ENCODE results near the gene SLC27A5. TPM values are rescaled to one million over a fixed set of nuclear protein-coding genes. Genes with fewer than 3 reads are reported as not detected.
A peak's percentile ranks its signal among the peaks of the same experiment; 100 is the strongest.

SLC27A5 gene
- 10 to 100 TPM in 1 of 2 donors, 1 to 10 TPM in 1; 6.6 to 20.7 TPM for total RNA-seq

DNA sequence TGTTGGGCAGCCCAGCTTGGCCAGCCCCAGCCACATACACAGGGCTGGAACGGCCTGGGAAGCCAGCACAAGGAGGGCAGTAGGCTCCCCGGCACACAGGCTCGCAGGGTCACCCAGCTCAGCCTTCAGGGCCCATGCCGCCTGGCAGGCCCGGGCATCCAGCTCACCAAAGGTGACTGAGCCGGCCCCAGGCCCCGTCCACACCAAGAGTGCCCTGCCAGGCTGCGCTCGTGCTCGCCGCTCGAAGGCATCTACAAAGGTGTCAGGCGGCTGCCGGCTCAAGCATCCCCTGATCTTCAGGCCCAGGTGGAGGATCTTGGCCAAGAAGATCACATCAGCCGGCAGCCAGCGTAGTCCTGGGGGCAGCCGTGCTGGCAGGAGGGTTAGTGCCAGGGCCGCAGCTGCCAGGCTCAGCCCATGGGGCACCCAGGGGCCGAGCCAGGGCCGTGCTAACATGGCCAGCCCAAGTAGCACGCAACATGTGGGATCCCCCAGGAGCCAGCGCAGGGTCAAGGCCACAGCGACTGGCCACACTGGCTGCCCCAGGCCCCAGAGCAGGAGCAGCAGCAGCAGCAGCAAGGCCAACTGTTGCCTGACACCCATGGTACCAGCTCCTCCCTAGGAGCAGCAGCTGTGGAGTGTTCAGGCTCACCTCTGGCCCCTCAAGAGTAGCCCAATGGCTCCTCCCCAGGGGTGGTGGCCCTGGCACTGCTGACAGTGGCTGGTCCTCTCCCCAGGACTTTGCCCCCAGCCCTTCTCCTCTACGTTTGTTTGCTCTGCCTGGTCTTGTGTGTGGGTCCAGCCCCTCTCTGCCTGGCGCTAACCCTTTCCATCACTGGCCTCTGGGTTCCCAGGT is at the start of gene SLC27A5:
TSS of gene SLC27A5 (minus strand) at position 640 of the 856 bp plus-strand sequence. CDS start at position 603, 37 bp downstream.
- intact Hi-C loops (cut with DNase I): no loop called here
- WGBS: 88% methylated on average over 20 of the region's 25 CpGs
- Histone ChIP-seq H3K9me3 (no peaks in the 10 kb centered on the region), H3K27ac (no peak within 1 kb of the TSS), H3K4me3 (no peak within 1 kb of the TSS), H3K27me3 (replicated peaks; ENCODE audit: insufficient read depth) (no peaks in the 10 kb centered on the region), H3K4me1 (replicated peaks) (no peaks in the 10 kb centered on the region), H3K36me3 (peaks cover 0 to 6% of the 10 kb centered on the region in 2 donors)
- TF ChIP-seq POLR2A (IDR thresholded peaks at IDR 0.05) (no peak), POLR2AphosphoS5 (IDR thresholded peaks at IDR 0.05) (no peak)
- TF ChIP-seq, protein P1, sequence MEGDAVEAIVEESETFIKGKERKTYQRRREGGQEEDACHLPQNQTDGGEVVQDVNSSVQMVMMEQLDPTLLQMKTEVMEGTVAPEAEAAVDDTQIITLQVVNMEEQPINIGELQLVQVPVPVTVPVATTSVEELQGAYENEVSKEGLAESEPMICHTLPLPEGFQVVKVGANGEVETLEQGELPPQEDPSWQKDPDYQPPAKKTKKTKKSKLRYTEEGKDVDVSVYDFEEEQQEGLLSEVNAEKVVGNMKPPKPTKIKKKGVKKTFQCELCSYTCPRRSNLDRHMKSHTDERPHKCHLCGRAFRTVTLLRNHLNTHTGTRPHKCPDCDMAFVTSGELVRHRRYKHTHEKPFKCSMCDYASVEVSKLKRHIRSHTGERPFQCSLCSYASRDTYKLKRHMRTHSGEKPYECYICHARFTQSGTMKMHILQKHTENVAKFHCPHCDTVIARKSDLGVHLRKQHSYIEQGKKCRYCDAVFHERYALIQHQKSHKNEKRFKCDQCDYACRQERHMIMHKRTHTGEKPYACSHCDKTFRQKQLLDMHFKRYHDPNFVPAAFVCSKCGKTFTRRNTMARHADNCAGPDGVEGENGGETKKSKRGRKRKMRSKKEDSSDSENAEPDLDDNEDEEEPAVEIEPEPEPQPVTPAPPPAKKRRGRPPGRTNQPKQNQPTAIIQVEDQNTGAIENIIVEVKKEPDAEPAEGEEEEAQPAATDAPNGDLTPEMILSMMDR (IDR thresholded peaks at IDR 0.05): no peak
- DNase-seq (ENCODE audit: low spot score): no peak

DNA sequence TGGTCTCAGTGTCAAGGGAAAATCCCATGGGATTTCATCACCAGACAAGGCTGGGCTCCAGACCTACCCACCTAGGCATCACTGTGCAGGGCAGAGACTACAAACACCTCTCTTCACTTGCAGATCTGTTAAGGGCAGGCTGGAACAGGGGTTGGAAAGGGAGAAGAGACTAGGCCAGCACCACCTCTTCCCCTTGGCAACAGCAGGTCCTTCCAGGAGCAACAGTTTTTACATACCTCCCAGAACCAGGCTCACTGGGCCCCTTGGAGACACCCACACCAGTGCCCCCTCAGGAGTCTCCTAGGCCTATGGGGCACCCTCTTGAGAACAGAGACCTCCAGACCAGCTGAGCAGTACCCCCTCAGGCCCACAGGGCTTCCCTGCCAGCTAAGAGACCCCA is 49.1 kb upstream of the SLC27A5 start:
- no peak for DNase-seq (ENCODE audit: low spot score)
- no peak overlapping the region for H3K4me3 ChIP-seq
- intact Hi-C loops (cut with DNase I): no loop called here

GRCh38 chr19:58560007-58560887 is 48.5 kb upstream of the SLC27A5 start:
- 73% methylated on average over 8 of the region's 8 CpGs for WGBS

More for the DNA sequence above, 49.1 kb upstream of the SLC27A5 start:
- Histone ChIP-seq H3K4me1 (replicated peaks) (peaks cover 15% of the 10 kb centered on the region), H3K27me3 (replicated peaks; ENCODE audit: insufficient read depth) (no peaks in the 10 kb centered on the region), H3K27ac (no peak overlapping the region), H3K9me3 (no peaks in the 10 kb centered on the region), H3K36me3 (no peaks in the 10 kb centered on the region)
- TF ChIP-seq POLR2AphosphoS5 (IDR thresholded peaks at IDR 0.05) (no peak), POLR2A (IDR thresholded peaks at IDR 0.05) (no peak)
- TF ChIP-seq, protein P1 (IDR thresholded peaks at IDR 0.05): no peak

GRCh38 chr19:58559275-58560006 is 47.6 kb upstream of the SLC27A5 start:
- peak; percentile 87 for DNase-seq (ENCODE audit: low spot score)
- Histone ChIP-seq H3K27me3 (replicated peaks; ENCODE audit: insufficient read depth) (no peaks in the 10 kb centered on the region), H3K36me3 (no peaks in the 10 kb centered on the region), H3K9me3 (no peaks in the 10 kb centered on the region), H3K27ac (peak overlapping the region; percentile 100), H3K4me1 (replicated peaks) (peaks cover 20% of the 10 kb centered on the region), H3K4me3 (peak overlapping the region; percentile 76 to 81)
- intact Hi-C loops (cut with DNase I): loop anchor here (2.0 kb wide), 1 partner anchor 13 kb away; the partner anchor contains the start of gene MZF1
- WGBS: 2% methylated on average over 31 of the region's 33 CpGs
- TF ChIP-seq, protein P1 (IDR thresholded peaks at IDR 0.05): no peak
- TF ChIP-seq POLR2AphosphoS5 (IDR thresholded peaks at IDR 0.05): peak; percentile 76

More at GRCh38 chr19:58560007-58560887, 48.5 kb upstream of the SLC27A5 start:
- no peaks in the 10 kb centered on the region for H3K9me3 ChIP-seq
- intact Hi-C loops (cut with DNase I): no loop called here
- peak overlapping the region in 1 of 2 donors; percentile 81 for H3K4me3 ChIP-seq
- no peak for DNase-seq (ENCODE audit: low spot score)
- peaks cover 20% of the 10 kb centered on the region for H3K4me1 ChIP-seq (replicated peaks)
- TF ChIP-seq POLR2AphosphoS5 (IDR thresholded peaks at IDR 0.05) (no peak), POLR2A (IDR thresholded peaks at IDR 0.05) (no peak)
- TF ChIP-seq, protein P1 (IDR thresholded peaks at IDR 0.05): no peak
- H3K27ac ChIP-seq: peak overlapping the region; percentile 100
- H3K27me3 ChIP-seq (replicated peaks; ENCODE audit: insufficient read depth): no peaks in the 10 kb centered on the region
- H3K36me3 ChIP-seq: no peaks in the 10 kb centered on the region

Measured in prostate gland (tissue), 2 donors.